ENCODE results near the gene EPX.

- TF ChIP-seq SMC3 (conservative IDR thresholded peaks at IDR 0.05; ENCODE audit: poor library complexity): peak; percentile 83
- TF ChIP-seq EP300 (conservative IDR thresholded peaks at IDR 0.05; ENCODE audit: poor library complexity, severe bottlenecking): no peak
Measured at GRCh38 chr17:58249270-58250133, 57.0 kb downstream of the EPX start.

All from neural cell (in vitro differentiated cells).